Inferior parietal cortex (tissue), 1 donor: ENCODE results near the gene TGFB1.
"Not testable (repeated sequence)": the region's sequence is repeated elsewhere in the genome, so short reads cannot be mapped to it uniquely, and the experiment has no call there.

Source experiments
- DNase-seq: peaks from one replicate; pipeline ENCODE4 v3.0.0-alpha.2; 2016; ENCODE audit errors: extremely low spot score

TGFB1 gene

DNA sequence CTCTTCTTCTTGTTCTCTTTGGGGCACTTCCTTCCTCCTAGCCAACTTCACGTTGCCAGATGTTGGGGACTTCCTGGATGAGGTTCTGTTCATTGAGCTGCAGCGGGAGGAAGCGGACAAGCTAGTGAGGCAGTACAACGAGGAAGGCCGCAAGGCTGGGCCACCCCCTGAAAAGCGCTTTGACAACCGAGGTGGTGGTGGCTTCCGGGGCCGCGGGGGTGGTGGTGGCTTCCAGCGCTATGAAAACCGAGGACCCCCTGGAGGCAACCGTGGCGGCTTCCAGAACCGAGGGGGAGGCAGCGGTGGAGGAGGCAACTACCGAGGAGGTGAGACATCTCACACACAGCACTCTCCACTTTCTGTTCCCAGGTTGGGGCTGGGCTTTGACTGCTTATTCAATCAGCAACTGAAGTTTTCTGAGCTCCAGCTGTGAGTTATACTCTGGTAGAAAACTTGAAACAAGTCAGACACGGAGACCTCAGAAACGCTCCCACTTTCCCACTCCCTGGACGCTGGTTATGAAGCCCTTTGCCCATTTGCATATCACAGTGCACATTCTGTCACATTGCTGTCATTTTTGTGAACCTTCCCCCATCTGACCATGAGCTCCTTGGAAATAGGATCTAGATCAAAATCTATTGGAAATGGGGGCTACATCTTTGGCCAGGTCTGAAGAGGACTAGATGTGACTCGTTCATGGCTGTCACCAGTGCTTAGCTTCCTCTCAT, 50.9 kb downstream of the TGFB1 start:
- no peak for DNase-seq

DNA sequence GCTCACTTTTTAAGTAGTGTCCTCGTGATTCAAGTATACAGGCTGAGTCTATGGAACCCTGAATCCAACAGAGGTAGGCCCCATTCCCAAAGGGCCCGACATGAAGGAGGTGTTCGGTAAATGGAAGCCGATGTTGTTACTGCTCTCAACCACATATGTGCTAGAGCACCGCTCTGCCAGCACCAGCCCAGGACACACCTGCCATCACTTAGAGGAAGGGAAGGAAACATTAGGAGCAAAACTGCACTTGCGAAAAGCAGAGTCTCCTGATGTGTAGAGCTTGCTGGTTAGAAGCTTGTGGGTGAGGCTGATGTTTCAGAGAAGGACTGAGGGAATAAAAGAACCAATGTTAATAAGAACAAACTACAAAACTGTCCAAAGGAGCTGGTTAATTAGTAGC, 53.2 kb downstream of the TGFB1 start:
- no peak for DNase-seq

DNA sequence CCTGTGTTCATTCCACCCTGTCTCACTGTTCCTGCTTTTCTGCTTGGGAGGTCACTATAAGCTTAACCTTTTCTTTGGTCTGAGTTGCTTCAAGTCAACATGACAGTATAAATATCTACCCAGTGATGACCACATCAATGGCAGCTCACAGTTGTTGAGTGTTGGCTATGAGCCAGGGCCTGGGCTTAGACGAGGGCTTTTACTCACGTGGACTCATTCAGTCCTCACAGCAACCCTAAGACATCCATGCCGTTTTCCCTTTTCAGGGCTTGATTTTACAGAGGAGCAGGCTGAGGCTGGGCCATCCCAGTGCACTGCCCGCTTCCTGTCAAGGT, 54.0 kb downstream of the TGFB1 start:
- DNase-seq: peak; percentile 20

DNA sequence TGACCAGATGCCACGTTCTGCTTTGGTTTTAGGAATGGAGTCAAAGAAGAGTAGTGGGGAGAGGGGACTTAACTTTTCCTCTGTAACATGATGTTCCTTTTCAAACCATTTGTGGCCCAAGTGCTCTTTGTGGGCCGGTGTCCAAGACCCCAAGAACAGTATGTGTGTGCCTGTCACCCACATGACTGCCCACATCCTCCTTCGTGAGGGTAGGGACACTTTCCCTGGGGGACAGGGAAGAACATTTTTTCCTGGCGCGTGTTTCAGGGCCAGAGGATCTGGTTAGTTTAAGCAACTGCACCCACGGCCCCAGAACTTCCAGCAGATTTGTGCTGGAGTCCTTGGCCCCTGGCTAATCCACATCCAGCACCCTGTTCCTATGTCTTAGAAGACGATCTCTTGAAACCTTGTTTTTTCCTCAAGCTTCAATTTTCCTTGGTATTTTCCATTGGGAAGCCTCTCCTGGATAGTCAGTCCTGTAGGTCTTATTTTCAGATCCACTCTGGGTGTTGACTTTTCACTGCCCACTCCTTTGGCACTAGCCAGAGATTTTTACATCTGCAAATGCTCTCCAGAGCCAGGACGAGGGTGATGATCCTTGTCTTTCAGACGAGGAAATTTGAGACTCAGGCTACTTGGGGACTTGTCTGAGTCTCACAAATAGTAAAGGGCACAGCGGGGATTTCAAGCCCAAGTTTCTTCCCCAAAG, 54.5 kb downstream of the TGFB1 start:
- DNase-seq: peak; percentile 17

DNA sequence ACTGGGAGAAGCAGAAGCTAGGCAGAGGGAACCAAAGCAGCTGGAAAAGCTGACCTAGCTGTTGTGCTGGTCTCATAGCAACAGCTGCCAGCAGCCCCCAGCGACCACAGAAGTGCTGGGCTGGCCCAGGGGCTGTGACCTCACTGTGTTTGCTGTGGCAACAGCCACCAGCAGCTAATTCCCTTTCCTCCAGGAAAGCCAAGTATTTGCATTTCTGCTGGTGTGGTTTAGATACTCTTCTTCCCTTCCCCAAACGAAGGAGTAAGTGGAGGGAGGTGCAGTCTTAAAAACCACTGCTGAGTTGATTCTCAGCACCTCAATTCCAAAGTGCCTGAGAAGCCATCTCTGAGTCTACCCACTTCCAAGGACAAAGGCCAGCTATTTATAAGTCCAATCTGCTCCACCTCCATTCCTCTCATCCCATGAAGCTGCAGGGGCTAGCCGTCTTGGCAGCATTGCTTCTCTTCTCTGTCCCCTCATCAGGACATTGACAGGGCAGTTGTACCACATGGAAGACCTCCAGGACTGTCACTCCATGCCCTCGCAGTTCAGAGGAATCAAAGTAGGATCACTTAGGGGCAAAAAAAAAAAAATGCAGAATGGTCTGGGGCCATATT, 55.3 kb downstream of the TGFB1 start:
- no peak for DNase-seq

DNA sequence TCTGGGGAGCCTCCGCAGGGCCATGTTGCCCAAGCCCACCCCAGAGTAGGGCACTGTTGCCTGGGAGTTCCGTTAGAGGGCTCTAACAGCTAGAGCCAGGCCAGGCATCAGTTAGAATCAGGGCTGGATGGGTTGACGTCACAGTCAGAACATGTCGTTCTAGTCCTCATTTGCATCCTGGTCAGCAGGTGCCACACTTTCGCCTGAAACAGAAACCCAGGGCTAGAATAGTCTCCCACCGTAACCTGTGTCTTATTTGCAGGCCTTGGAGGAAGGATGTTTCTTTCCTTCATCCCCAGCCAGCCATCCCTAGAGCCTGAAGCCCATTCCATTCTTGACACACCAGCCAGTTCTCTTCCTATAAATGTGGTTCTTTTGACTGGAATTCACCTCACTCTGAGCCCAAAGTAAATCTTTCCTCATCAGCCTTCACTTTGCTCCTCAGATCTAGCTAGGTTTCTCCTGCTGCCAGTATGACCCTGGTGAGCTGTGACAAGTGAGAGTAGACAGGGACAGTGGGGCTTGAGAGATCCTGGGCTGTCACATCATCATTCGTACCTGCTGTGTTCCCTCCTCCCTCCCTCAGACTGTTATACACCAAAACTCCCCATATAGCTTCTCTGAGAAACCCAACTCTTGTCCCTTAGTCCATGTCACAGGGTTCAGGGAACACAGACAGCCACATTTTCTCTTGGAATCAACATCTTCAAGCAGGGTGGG, 55.9 kb downstream of the TGFB1 start:
- DNase-seq: no peak

DNA sequence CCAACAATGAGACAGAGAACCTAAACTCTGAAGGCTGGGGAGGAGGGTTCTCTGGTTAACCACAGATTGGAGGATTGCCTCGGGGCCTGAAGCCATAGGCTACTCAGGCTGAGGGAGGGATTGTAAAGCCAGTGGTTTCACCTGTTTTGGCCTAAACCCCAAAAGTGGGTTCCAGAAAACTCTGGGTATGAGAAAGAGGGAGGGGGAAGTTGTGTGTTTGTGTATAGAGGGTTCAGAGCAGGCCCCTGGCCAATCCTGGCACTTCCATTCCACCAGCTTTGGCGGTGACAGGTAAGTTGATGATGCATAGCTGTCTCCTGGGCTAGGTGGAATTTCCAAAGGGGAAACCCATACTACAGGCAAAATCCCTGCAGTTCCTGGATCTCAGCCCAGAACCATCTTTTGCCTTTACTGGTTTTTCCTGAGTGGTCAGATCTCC, 57.3 kb downstream of the TGFB1 start:
- no peak for DNase-seq

DNA sequence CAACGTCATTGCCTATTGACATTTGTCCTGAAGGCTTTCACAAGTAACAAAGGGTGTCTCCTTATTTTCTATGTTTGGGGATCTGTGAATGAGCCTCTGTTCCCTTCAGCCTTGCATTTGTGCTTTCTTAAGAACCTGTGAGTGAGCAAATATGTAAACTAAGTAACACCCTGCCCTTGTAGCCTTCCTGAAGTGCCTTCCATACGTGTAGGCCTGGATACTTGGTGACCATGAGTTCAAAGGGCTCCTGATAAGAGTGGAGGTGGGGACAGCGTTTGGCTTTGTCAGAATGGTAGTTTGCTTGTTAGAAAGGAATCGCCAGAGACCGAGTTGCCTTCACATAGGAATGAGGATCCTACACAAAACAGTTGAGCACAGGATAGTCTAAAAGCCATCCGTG, 58.2 kb downstream of the TGFB1 start:
- DNase-seq: no peak

DNA sequence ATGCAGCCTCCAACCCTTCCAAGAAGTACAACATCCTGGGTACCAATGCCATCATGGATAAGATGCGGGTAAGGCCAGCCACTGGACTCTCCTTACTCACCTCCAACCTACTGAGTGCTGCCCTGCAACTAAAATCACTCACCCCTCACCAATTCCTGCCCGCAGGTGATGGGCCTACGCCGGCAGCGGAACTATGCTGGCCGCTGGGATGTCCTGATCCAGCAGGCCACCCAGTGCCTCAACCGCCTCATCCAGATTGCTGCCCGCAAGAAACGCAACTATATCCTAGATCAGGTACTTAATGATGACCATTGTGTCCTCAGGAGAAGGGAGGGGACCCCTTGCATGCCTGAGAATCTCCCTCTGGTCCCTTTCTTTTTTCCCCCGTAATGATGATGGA, 59.3 kb downstream of the TGFB1 start:
- DNase-seq: no peak

DNA sequence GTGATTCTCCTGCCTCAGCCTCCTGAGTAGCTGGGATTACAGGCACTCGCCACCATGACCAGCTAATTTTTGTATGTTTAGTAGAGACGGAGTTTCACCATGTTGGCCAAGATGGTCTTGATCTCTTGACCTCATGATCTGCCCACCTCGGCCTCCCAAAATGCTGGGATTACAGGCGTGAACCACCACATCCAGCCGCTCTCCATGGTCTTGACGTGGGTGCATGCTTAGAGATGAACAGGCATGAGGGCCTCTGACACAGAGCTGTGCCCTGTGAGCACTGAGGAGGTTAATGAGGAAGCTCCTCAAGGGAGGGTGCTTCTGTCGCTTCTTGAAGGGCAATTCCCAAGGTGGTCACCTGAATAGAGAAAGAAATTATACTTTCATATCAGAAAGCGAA, 63.9 kb downstream of the TGFB1 start:
- DNase-seq: not testable (repeated sequence)

DNA sequence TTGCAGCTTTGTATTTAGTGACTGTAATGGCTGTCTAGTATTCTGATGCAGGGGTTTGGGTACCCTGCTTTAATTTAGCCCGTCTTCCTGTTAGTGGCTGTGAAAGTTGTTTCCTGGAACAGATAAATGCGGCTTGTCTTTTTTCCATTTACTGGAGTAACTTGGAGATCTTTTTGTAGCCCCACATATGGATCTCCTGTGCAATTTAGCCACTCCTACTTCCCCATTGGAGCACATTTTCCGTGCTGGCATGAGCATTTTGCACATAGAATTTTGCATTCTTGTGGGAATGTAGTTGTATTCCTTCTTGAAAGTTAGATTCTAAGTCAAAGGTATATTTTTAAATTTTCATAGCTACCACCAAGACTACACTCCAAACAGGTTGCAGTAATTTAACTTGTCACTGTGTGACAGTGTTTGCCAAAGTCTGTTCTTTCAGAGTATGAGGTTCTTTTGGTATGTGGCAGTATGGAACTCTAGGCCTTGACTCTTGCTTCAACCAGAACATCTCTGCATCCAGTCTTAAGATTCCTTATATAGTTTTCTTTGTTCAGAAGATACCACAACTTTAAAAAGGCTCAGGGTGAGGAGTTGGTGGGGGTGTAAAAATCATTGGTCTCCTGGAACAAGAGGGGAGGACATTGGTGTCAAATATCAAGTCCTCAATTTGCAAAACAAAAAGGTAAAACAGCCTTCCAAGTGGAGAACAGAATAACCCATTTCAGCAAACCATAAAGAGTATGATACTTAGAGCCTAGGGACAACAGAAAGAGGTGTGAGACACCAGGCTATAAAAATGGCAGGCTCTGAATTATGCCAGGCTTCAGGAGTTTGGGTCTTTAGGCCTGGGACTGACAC, 64.8 kb downstream of the TGFB1 start:
- no peak for DNase-seq
